ENCODE measurements around the gene KRTAP12-4. TPM values are rescaled to one million over a fixed set of nuclear protein-coding genes. Genes with fewer than 3 reads are reported as not detected.
"Not testable (repeated sequence)": the region's sequence is repeated elsewhere in the genome, so short reads cannot be mapped to it uniquely, and the experiment has no call there.

KRTAP12-4 gene
- total RNA-seq, 1 donor from 2014 or later, result not detected

DNA sequence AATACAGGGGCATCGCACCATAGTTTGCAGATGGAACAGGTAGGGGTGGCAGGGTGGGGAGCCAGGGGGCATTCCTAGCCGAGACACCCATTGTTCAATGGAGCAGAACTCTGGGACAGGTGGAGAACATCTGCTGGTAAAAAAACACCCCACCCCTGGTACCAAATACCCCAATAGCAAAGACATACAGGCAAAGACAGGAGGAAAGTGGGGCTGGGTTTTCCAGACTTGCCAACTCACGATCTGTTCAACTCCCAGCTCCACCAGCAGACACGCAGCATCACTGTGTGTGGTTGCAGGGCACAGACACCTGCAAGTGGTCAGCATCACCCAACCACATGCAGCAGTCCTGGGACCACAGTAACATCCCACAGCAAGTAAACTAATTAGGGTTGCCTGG lies 42.9 kb downstream of the KRTAP12-4 start:
- no peak overlapping the region for H3K4me3 Mint-ChIP-seq
- no peak overlapping the region for H3K27ac Mint-ChIP-seq
- peaks cover 4% of the 10 kb centered on the region for H3K27me3 Mint-ChIP-seq

GRCh38 chr21:44610157-44610843 lies 44.2 kb downstream of the KRTAP12-4 start:
- H3K4me1 Mint-ChIP-seq (ENCODE audit: unreplicated experiment); DNase-seq (ENCODE audit: extremely low spot score, unreplicated experiment); H3K4me3 Mint-ChIP-seq; H3K27ac Mint-ChIP-seq; H3K36me3 Mint-ChIP-seq; H3K27me3 Mint-ChIP-seq: not testable (repeated sequence)
- peaks cover 13% of the 10 kb centered on the region for H3K9me3 Mint-ChIP-seq

More for the DNA sequence above, 42.9 kb downstream of the KRTAP12-4 start:
- DNase-seq (ENCODE audit: extremely low spot score, unreplicated experiment), result no peak
- TF ChIP-seq, protein P1, sequence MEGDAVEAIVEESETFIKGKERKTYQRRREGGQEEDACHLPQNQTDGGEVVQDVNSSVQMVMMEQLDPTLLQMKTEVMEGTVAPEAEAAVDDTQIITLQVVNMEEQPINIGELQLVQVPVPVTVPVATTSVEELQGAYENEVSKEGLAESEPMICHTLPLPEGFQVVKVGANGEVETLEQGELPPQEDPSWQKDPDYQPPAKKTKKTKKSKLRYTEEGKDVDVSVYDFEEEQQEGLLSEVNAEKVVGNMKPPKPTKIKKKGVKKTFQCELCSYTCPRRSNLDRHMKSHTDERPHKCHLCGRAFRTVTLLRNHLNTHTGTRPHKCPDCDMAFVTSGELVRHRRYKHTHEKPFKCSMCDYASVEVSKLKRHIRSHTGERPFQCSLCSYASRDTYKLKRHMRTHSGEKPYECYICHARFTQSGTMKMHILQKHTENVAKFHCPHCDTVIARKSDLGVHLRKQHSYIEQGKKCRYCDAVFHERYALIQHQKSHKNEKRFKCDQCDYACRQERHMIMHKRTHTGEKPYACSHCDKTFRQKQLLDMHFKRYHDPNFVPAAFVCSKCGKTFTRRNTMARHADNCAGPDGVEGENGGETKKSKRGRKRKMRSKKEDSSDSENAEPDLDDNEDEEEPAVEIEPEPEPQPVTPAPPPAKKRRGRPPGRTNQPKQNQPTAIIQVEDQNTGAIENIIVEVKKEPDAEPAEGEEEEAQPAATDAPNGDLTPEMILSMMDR (conservative IDR thresholded peaks at IDR 0.05), result no peak
- H3K9me3 Mint-ChIP-seq, result peaks cover 13% of the 10 kb centered on the region
- no peaks in the 10 kb centered on the region for H3K36me3 Mint-ChIP-seq
- H3K4me1 Mint-ChIP-seq (ENCODE audit: unreplicated experiment), result no peaks in the 10 kb centered on the region

GRCh38 chr21:44609193-44609592 lies 45.3 kb downstream of the KRTAP12-4 start:
- TF ChIP-seq, protein P1 (conservative IDR thresholded peaks at IDR 0.05), result no peak
- Mint-ChIP-seq H3K4me3 (no peak overlapping the region), H3K36me3 (no peaks in the 10 kb centered on the region), H3K27ac (no peak overlapping the region), H3K4me1 (ENCODE audit: unreplicated experiment) (no peaks in the 10 kb centered on the region), H3K9me3 (peaks cover 13% of the 10 kb centered on the region), H3K27me3 (peaks cover 8% of the 10 kb centered on the region)
- DNase-seq (ENCODE audit: extremely low spot score, unreplicated experiment), result no peak

- TF ChIP-seq, protein P1 (conservative IDR thresholded peaks at IDR 0.05), result no peak
- Mint-ChIP-seq H3K4me1 (ENCODE audit: unreplicated experiment) (no peaks in the 10 kb centered on the region), H3K36me3 (no peaks in the 10 kb centered on the region), H3K4me3 (no peak overlapping the region), H3K27ac (no peak overlapping the region), H3K9me3 (peaks cover 13% of the 10 kb centered on the region), H3K27me3 (peaks cover 8% of the 10 kb centered on the region)
- DNase-seq (ENCODE audit: extremely low spot score, unreplicated experiment), result no peak
Measured at GRCh38 chr21:44606495-44606894, 48.0 kb downstream of the KRTAP12-4 start.

Other genes with a start within 250 kb of the KRTAP12-4 start
- gene LRRC3, start 199.1 kb downstream of the KRTAP12-4 start, total RNA-seq (ENCODE audit: low replicate concordance), result 6.4 and 8.7 TPM in 2 replicates
- gene KRTAP10-1, start 114.5 kb downstream of the KRTAP12-4 start, total RNA-seq (ENCODE audit: low replicate concordance), result not detected in 2 replicates
- not detected in 2 replicates for gene KRTAP10-2, start 103.2 kb downstream of the KRTAP12-4 start, total RNA-seq (ENCODE audit: low replicate concordance)
- gene KRTAP10-3, start 95.9 kb downstream of the KRTAP12-4 start, total RNA-seq (ENCODE audit: low replicate concordance), result not detected in 2 replicates
- gene KRTAP10-4, start 80.9 kb downstream of the KRTAP12-4 start, total RNA-seq (ENCODE audit: low replicate concordance), result not detected in 2 replicates
- not detected in 2 replicates for gene KRTAP10-5, start 74.1 kb downstream of the KRTAP12-4 start, total RNA-seq (ENCODE audit: low replicate concordance)
- not detected in 2 replicates for gene KRTAP10-6, start 62.2 kb downstream of the KRTAP12-4 start, total RNA-seq (ENCODE audit: low replicate concordance)
- gene KRTAP10-7, start 54.1 kb downstream of the KRTAP12-4 start, total RNA-seq (ENCODE audit: low replicate concordance), result not detected in 2 replicates
- gene KRTAP10-8, start 42.6 kb downstream of the KRTAP12-4 start, total RNA-seq (ENCODE audit: low replicate concordance), result not detected in 2 replicates
- not detected in 2 replicates for gene KRTAP10-9, start 27.6 kb downstream of the KRTAP12-4 start, total RNA-seq (ENCODE audit: low replicate concordance)
- gene KRTAP10-10, start 17.3 kb downstream of the KRTAP12-4 start, total RNA-seq (ENCODE audit: low replicate concordance), result not detected in 2 replicates
- not detected in 2 replicates for gene KRTAP10-11, start 8.2 kb downstream of the KRTAP12-4 start, total RNA-seq (ENCODE audit: low replicate concordance)
- gene KRTAP12-3, start 3.3 kb upstream of the KRTAP12-4 start, total RNA-seq (ENCODE audit: low replicate concordance), result not detected in 2 replicates
- not detected in 2 replicates for gene KRTAP12-2, start 12.3 kb upstream of the KRTAP12-4 start, total RNA-seq (ENCODE audit: low replicate concordance)
- not detected in 2 replicates for gene KRTAP12-1, start 27.5 kb upstream of the KRTAP12-4 start, total RNA-seq (ENCODE audit: low replicate concordance)
- gene KRTAP10-12, start 42.5 kb upstream of the KRTAP12-4 start, total RNA-seq (ENCODE audit: low replicate concordance), result not detected in 2 replicates
- 0.34 and 0.59 TPM in 2 replicates for gene TSPEAR, start 56.9 kb upstream of the KRTAP12-4 start, total RNA-seq (ENCODE audit: low replicate concordance)
- gene UBE2G2, start 147.2 kb upstream of the KRTAP12-4 start, total RNA-seq (ENCODE audit: low replicate concordance), result 75.6 and 92.4 TPM in 2 replicates
- 61.0 and 81.2 TPM in 2 replicates for gene SUMO3, start 163.4 kb upstream of the KRTAP12-4 start, total RNA-seq (ENCODE audit: low replicate concordance)
- 168 and 195 TPM in 2 replicates for gene PTTG1IP, start 219.0 kb upstream of the KRTAP12-4 start, total RNA-seq (ENCODE audit: low replicate concordance)